ACHN (cell line): ENCODE results near the gene LRRC74A.

Source experiments
- DNase-seq: peaks from one replicate; pipeline ENCODE4 v3.0.0-alpha.2; 2015
- in situ Hi-C: cut with HindIII; loops from 2 replicates; pipeline ENCODE4 v1.10.0; 2017; ENCODE audit warnings: low sequenced_read_pairs, low pct_ligation_motif_present, low pct_unique_long_range_greater_than_20kb

The LRRC74A gene

DNA sequence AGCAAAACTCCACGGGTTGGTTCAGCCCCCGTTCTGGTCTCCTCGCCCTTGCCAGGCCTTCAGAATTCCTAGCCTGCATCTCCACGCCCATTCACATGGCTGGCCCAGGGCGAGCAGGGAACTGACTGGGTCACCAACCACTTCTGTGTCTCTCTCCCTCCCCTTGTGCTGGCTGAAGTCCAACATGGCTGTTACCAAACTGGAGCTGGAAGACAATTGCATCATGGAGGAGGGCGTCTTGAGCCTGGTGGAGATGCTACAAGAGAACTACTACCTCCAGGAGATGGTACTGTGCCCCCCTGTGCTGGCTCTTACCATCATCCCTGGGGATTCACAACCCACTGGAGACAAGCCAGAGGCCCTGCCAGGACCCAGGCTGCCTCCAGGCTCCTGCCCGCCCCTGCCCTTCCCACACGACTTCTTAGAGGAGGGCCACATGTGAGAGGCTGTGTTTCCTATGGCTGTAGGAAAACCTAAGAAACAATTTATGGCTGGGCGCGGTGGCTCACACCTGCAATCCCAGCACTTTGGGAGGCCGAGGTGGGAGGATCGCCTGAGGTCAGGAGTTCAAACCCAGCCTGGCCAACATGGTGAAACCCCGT lies 9.9 kb downstream of the LRRC74A start:
- in situ Hi-C loops, result no loop called here
- no peak for DNase-seq

DNA sequence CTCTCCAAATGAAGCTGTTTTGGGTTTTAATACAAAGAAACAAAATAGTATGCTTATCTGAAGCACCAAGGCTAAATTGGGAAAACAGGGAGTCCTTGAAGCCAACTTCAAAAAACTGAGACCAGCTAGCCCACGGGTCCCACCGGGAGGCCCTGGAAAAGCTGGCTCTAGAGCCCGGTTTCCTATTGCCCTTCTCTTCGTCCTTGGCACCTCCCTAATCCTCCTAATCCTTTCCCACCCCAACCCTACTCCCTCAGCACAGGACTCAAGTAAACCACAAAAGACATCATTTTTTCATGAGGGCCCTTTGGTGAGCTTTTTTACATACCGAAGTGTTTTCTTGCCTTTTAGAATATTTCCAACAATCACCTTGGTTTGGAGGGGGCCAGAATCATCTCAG lies 11.3 kb downstream of the LRRC74A start:
- in situ Hi-C loops, result no loop called here
- no peak for DNase-seq

DNA sequence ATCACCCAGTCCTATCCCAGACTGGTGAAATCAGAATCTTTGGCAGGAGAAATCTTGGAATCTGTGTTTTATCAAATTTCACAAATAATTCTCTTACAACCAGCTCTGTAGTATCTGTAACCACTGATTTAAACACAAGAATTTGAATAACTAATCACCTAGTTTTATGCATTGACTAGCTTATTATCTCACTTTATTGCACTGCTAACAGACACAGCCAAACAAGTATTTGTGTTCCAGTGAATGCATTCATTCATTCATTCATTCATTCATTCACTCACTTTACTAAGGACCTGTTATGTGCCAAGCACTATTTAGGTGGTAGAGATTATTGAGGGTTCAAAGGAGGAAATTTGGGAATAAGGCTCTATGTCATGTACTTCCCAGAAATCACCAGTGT lies 16.2 kb downstream of the LRRC74A start:
- no peak for DNase-seq
- in situ Hi-C loops, result no loop called here

DNA sequence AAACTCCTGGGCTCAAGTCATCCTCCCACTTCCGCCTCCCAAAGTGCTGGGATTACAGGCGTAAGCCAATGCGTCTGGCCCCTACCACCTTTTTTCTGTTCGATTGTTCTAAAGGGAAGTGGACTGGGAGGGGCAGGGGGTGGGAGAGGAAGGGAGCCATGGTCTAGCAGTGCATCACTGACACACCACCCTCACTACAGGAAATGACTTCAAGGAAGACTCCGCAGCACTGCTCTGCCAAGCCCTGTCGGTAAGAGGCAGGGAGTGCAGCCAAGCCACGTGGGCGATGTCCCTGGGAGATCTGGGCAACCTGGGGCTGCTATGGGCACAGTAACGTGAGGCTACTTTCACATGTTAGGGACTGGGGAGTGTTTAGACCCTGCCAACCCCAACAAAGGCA lies 18.0 kb downstream of the LRRC74A start:
- no peak for DNase-seq
- in situ Hi-C loops, result no loop called here

DNA sequence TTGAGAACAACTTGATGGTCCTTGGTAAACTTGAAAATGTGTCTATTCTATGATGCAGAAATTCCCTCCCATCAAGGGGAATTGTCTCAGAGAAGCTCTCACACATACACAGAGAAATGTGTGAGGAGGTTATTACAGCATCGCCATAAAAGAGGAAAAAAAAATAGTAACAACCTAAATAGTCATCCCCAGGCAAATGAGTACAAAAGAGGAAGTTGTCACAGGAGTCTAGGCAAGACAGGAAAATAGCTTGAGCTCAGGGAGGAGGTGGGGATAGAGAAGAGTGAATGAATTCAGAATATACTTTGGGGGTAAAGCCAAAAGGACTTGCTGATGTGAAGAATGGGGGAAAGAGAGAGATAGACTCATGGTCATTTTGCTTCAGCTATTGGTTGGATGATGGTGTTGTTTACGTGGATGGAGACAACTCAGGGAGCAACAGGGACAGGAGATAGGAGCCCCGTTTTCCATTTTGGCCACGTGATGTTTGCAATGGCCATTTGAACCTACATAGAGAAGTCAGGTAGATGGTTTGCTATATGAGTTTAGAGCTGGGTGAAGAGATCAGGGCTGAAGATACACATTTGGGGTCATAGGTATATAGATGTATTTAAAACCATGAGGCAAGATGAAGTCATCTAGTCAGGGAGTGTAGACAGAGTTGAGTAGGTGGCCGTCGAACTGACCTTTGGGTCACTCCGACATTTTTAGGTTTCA lies 20.3 kb downstream of the LRRC74A start:
- DNase-seq, result no peak
- in situ Hi-C loops, result no loop called here

DNA sequence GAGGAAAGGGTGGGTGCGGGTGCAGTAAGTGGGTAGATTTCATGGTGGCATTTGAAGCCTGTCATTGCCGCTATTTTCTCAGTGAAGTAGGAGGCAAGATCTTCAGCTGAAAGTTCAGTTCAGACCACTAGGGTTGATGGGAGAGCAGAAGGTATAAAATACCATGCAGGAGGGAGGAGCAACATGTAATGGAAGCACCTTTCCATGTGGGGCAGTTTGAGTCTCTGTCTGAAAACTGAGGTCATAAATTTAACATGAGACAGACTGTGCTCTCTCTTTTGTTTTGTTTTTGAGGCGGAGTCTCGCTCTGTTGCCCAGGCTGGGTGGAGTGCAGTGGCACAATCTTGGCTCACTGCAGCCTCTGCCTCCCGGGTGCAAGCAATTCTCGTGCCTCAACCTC lies 22.7 kb downstream of the LRRC74A start:
- DNase-seq, result no peak
- in situ Hi-C loops, result no loop called here

DNA sequence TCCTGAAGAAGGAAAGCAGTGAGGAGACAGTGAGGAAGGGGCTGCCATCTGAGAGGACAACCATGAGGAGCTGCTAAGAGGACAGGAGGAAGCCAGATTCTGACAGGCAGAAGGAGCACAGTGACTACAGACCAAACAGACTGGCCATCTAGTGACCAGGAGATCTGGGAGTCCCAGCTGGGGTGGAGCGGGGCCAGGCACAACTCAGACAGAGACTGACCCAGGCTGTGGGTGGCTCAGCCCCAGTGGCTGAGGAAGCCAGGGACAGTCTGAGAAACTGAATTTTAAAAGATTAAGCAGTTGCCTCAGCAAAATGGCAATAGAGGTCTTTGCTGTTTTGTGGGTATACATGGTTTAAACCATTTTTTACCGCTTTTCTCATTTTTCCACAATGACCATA lies 28.9 kb downstream of the LRRC74A start:
- in situ Hi-C loops, result no loop called here
- no peak for DNase-seq

DNA sequence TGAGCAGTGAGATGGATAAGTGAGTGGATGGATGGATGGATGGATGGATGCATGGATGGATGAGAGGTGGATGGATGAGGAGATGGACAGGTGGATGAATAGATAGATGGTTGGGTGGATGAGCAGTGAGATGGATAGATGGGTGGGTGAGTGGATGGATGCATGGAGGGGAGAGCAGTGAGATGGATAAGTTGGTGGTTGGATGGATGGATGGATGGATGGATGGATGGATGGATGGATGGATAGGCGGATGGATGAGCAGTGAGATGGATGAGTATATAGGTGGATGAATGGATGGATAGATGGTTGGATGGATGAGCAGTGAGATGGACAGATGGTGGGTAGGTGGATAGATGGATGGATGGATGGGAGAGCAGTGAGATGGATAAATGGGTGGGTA lies 30.6 kb downstream of the LRRC74A start:
- in situ Hi-C loops, result no loop called here
- no peak for DNase-seq

DNA sequence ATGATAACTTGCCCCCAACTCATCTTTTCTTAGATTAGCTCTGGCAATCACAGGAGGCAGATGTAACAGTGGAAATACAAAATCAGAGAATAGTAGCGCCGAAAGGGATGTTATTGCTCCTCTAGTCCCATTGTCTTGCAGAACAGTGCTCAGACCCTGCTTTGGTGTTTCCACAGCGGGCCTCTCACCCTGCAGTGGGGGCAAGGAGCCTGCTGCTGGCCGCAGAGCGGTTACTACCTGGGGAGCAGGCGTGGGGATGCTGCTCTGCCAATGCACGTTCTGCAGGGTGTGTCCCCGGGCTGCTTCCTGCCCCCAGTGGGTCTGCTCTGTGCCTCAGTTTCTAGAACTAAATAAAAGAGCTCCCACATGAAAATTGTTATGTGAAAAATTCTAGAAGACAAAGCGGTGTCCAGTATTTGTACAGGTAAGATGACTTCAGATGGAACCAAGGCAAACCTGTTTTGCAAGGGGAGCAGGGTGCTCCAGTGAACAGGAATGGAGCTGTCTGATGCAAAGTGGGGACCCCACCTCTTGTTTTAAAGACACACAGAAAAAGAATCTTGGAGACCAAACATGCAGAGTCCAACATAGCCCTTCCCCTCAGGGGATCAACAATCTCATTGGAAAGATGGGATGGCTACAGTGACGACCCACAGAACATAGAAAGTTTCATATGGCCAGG lies 35.5 kb downstream of the LRRC74A start:
- no peak for DNase-seq
- in situ Hi-C loops, result no loop called here

DNA sequence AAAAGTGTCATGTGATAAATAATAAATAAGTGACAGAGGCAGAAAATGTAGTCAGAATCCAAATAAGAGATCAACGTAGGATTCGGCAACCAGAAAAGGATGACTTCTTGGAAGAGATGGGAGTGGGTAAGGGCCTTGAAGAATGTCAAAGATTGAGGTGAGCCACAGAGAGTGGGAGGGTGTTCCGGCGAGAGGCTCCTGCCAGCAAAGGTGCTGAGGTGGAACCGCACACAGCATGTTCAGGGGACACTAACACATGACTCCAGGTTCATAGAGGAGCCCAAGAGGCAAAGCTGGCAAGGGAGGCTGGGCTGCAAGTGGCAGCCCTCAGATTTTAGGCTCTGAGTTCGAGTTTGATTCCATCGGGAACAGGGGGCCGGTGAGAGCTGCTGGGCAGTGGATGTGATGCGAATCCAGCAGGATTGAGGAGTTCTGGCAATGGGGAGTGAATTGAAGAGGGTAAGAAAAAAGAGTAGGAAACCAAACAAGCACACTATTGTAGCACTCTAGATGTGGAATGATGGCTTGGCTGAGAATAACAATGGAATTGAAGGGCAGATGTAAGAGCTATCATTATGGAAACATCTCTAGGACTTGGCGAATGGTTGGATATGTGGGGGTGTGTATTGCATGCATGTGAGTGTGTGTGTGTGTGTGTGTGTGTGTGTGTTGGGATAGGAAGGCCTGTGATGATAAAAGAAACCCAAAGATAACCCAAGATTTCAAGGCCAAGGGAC lies 36.5 kb downstream of the LRRC74A start:
- in situ Hi-C loops, result no loop called here
- no peak for DNase-seq

DNA sequence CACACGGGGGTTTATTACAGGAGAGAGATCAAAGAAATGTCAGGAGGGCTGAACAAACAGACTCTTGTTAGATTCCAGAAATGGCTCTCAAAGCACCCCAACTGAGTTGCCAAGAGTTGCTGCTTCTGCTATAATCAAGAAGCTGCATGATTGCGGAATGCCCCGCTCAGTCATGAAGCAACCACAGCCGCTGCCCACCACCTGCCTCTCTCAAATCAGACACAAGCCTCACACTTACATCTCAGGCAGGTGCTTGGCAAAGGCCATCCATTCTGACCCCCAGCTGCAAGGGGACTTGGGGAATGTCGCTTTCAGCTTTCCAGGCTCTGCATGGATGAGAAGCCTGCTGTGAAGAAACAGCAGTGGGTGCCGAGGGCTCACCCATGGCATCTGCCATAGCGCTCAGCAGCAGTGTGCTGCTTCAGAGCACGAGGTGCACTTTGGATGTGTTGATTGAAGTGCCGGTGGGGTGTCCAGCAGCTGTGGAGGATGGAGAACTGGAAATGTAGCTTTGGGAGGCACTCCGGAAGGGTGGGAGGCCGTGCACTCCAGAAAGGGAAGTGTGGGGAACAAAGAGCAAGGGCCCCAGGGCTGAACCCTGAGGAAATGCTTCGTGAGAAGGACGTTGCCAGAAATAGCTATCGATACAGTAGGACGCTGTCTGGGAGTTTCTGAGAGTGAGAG lies 37.7 kb downstream of the LRRC74A start:
- DNase-seq, result no peak
- in situ Hi-C loops, result no loop called here

DNA sequence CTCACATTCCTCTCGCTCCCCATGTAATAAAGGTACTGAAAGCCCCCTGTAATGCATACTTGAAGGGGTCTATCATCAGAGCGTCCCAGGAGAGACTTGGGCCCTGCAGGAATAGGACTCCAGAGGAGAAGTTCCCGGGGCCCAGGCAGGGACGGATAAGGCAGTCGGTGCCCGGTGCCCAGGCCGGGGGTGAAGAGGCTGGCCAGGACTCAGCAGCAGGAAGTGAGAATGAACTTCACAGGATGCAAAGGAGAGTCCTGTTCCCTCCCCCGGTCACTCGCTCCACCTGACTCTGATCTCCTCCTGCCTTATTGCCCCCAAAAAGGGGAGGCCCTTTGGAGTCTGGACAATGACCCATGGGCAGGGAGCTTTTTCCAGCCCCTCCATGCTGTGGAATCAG lies 40.2 kb downstream of the LRRC74A start:
- in situ Hi-C loops, result no loop called here
- no peak for DNase-seq

DNA sequence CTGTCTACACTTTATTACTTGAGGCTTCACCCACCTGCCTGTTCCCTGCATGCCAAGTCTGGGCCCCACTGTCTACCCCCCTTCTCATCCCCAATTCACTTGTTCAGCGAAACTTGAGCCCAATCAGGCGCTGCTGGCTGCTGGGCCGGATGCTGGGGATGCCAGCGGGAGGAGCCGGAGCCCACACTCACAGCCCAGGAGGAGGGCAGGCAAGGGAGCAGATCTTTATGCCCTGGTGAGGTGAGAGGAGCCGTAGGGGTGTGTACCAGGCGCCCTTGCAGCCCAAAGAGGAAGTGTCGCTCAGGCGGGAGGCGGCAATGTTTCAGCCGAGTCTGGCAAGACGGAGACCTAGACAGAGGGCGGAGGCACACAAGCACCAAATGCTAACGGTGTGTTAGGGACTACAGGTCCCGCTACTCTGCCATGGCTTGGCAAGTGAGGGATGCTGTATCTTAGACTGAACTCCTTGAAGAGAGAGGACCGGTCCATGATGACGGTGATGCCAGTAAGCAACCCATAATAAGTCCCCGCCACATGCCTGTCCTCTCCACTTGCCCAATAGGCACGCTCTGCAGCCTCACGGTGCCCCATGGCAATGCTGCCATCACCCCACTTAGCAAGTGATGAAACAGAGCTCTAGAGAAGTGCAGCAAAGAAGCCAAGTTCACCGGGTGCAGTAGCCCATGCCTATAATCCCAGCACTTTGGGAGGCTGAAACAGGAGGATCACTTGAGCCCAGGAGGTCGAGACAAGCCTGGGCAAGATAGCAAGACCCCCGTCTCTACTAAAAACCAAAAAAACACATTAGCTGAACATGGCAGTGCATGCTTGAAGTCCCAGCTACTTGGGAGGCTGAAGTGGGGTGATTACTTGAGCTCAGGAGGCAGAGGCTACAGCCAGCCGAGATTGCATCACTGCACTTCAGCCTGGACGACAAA lies 41.6 kb downstream of the LRRC74A start:
- in situ Hi-C loops, result no loop called here

DNA sequence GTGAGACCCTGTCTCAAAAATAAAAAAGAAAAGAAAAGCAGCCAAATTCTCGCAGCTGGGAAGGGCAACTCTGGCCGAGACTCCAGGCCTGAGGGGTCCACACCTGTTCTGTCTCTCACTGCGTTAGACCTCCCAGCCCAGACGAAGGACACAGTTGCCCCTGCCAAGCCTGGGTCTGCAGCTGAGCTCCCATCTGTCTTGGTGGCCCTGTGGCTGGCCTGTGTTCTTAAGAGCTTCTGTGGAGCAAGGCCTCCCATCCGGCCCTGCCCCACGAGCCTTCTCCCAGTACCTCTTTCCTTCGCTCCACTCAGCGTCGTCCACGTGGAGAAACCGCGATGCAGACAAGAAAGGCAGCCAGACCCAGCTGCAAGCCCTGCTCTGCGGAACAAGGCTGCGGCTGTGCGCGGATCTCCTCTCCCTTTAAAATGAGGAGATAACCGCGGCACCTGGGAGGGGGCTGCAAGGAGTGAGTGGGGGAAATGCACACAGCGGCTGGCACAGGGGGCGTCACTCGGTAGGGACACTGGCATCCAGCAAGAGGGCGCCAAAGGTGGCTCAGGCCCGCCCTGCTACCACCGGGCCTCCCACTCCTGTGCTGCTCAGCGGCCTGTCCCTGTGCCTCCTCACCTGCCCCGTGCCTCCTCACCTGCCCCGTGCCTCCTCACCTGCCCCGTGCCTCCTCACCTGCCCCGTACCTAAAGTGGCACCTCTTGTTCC lies 42.4 kb downstream of the LRRC74A start:
- no peak for DNase-seq
- in situ Hi-C loops, result no loop called here

More for the DNA sequence above, 41.6 kb downstream of the LRRC74A start:
- no peak for DNase-seq

DNA sequence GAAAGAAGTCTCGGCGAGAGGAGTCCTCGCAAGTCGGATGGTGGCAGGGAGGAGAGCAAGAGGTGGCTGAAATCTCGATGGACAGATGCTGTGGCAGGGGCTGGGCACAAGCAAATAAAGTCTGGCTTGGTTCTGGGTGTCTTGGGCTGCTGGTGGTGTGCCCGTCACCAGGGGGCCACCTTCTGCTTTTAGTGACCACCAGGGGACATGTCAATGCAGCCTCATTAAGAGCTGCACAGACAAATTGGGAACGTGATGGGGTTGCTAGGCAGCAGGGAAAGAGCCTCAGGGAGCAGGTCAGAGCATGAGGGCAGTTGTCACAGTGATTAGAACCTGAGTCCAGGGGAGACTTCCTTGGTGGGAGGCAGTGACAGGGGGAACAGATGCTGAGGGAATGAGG lies 44.0 kb downstream of the LRRC74A start:
- peak; percentile 17 for DNase-seq

DNA sequence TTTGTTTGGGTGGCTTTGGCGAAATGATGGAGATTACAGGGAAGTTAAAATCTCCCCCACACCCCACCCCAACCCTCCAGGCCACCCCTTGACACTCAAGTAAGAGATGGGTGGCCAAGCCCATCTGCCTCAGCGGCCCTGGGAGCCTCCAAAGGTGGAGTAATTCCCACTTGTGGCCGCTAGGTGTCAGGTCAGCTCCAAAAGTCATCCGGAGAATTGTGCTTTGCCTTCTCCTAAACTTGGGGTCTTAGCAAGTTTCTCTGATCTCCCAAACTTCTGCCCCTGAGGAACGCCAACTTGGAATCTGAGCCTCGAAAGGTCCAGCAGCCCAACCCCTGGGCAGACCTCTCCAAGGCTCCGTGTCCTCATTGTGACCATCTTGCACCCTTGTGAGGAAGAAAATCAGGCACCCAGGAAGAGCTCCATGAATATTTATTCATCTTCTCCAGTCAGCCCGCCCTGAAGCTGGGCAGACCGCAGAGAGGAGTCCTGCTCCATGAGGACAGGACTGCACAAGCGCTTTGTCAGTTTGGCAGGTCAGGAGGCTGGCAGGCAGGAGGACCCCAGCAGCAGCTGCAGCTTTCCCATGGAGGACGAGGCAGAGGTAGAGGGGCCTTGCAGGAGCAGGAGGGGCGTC lies 46.7 kb downstream of the LRRC74A start:
- DNase-seq, result peak; percentile 43
- in situ Hi-C loops, result no loop called here

More for the DNA sequence above, 44.0 kb downstream of the LRRC74A start:
- in situ Hi-C loops, result no loop called here

DNA sequence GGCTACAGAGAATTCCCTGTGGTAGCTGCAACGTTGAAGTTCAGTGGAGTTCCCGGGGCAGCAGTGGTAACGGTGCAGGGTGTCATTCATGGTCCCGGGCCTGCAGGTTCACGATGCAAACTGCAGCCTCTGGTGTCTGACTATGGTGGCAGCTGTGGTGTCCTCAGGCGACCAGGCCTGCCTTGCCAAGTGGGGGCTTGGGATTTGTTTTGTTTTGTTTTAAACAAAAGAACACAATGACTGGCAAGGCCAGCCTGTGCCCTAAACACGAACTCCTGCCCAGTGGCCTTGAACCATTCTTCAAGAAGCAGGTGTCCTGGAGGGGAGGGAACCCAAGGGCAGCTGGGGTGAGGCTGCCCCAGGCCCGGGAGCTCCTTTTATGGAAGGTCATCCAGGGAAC lies 48.5 kb downstream of the LRRC74A start:
- in situ Hi-C loops, result no loop called here
- DNase-seq, result no peak
